Astrocyte of the spinal cord (primary cell): ENCODE results near the gene COLEC11.
"Not testable (repeated sequence)": the region's sequence is repeated elsewhere in the genome, so short reads cannot be mapped to it uniquely, and the experiment has no call there.

Experiments
- DNase-seq: peaks from one replicate; pipeline ENCODE4 v3.0.0; 2011; ENCODE audit warnings: low read depth, low spot score
- H3K4me3 ChIP-seq: 2 replicates; pipeline ENCODE4 v1.5.1; 2011; ENCODE audit warnings: low read depth, mild to moderate bottlenecking, low read length, moderate library complexity
- CTCF ChIP-seq: IDR thresholded peaks from 2 replicates; pipeline ENCODE4 v1.5.1; 2012; ENCODE audit warnings: low read depth, mild to moderate bottlenecking, low read length, inconsistent platforms
- in situ Hi-C: cut with HindIII; loops from 2 replicates; pipeline ENCODE4 v1.10.0; 2017; ENCODE audit warnings: low sequenced_read_pairs

Gene COLEC11

GRCh38 chr2:3563521-3563976, 31.4 kb upstream of the COLEC11 start:
- DNase-seq: no peak
- H3K4me3 ChIP-seq: no peak overlapping the region
- in situ Hi-C loops: no loop called here
- no peak for TF ChIP-seq CTCF

- DNase-seq: no peak
- no peak overlapping the region for H3K4me3 ChIP-seq
- in situ Hi-C loops: no loop called here
- no peak for TF ChIP-seq CTCF
These were observed 29.8 kb upstream of the COLEC11 start for GRCh38 chr2:3565117-3565516.

- no peak for DNase-seq
- no peak for TF ChIP-seq CTCF
- H3K4me3 ChIP-seq: no peak overlapping the region
- in situ Hi-C loops: no loop called here
These were observed 28.1 kb upstream of the COLEC11 start for GRCh38 chr2:3566806-3567205.

- DNase-seq, H3K4me3 ChIP-seq, in situ Hi-C loops: not testable (repeated sequence)
These were observed 25.3 kb upstream of the COLEC11 start for GRCh38 chr2:3569656-3570055.

GRCh38 chr2:3571284-3571683, 23.6 kb upstream of the COLEC11 start:
- TF ChIP-seq CTCF: no peak
- H3K4me3 ChIP-seq: no peak overlapping the region
- peak; percentile 73 for DNase-seq
- in situ Hi-C loops: no loop called here

- TF ChIP-seq CTCF: no peak
- no peak for DNase-seq
- in situ Hi-C loops: no loop called here
These were observed 22.3 kb upstream of the COLEC11 start for GRCh38 chr2:3572620-3573019.

GRCh38 chr2:3574155-3574554, 20.8 kb upstream of the COLEC11 start:
- DNase-seq: no peak

More at GRCh38 chr2:3572620-3573019, 22.3 kb upstream of the COLEC11 start:
- no peak overlapping the region for H3K4me3 ChIP-seq

More at GRCh38 chr2:3574155-3574554, 20.8 kb upstream of the COLEC11 start:
- no peak overlapping the region for H3K4me3 ChIP-seq
- TF ChIP-seq CTCF: no peak
- in situ Hi-C loops: no loop called here
